ENCODE data around the gene GLYATL1B.
"Not testable (repeated sequence)": the region's sequence is repeated elsewhere in the genome, so short reads cannot be mapped to it uniquely, and the experiment has no call there.

GLYATL1B gene

GRCh38 chr11:59086007-59086406 lies at the start of gene GLYATL1B:
GLYATL1B (plus strand) TSS chr11:59086307; CDS start chr11:59086307, 0 bp downstream.
- DNase-seq (ENCODE audit: low read depth in 2 of 2) = not testable (repeated sequence)

GRCh38 chr11:59036542-59036941 lies 49.6 kb upstream of the GLYATL1B start:
- DNase-seq (ENCODE audit: low read depth in 2 of 2) = not testable (repeated sequence)

GRCh38 chr11:59037434-59037833 lies 48.7 kb upstream of the GLYATL1B start:
- not testable (repeated sequence) for DNase-seq (ENCODE audit: low read depth in 2 of 2)

- no peak for DNase-seq (ENCODE audit: low read depth in 2 of 2)
These were observed 45.5 kb upstream of the GLYATL1B start for GRCh38 chr11:59040607-59041006.

GRCh38 chr11:59051383-59051782 lies 34.7 kb upstream of the GLYATL1B start:
- DNase-seq (ENCODE audit: low read depth in 2 of 2) = not testable (repeated sequence)

- DNase-seq (ENCODE audit: low read depth in 2 of 2) = not testable (repeated sequence)
These were observed 33.8 kb upstream of the GLYATL1B start for GRCh38 chr11:59052355-59052754.

- peak; percentile 77 for DNase-seq (ENCODE audit: low read depth in 2 of 2)
These were observed 32.7 kb upstream of the GLYATL1B start for GRCh38 chr11:59053387-59053786.

- DNase-seq (ENCODE audit: low read depth in 2 of 2) = peak; percentile 73 to 74
These were observed 27.7 kb upstream of the GLYATL1B start for GRCh38 chr11:59058120-59059033.

- not testable (repeated sequence) for DNase-seq (ENCODE audit: low read depth in 2 of 2)
These were observed 26.0 kb upstream of the GLYATL1B start for GRCh38 chr11:59060096-59060495.

- no peak for DNase-seq (ENCODE audit: low read depth in 2 of 2)
These were observed 23.2 kb upstream of the GLYATL1B start for GRCh38 chr11:59062602-59063529.

GRCh38 chr11:59063996-59064727 lies 21.9 kb upstream of the GLYATL1B start:
- DNase-seq (ENCODE audit: low read depth in 2 of 2) = not testable (repeated sequence)

- DNase-seq (ENCODE audit: low read depth in 2 of 2) = no peak
These were observed 17.0 kb upstream of the GLYATL1B start for GRCh38 chr11:59069087-59069486.

- DNase-seq (ENCODE audit: low read depth in 2 of 2) = no peak
These were observed 9.1 kb upstream of the GLYATL1B start for GRCh38 chr11:59076876-59077571.

GRCh38 chr11:59078435-59078834 lies 7.7 kb upstream of the GLYATL1B start:
- no peak for DNase-seq (ENCODE audit: low read depth in 2 of 2)

GRCh38 chr11:59079086-59079485 lies 7.0 kb upstream of the GLYATL1B start:
- no peak for DNase-seq (ENCODE audit: low read depth in 2 of 2)

- DNase-seq (ENCODE audit: low read depth in 2 of 2) = not testable (repeated sequence)
These were observed 5.7 kb upstream of the GLYATL1B start for GRCh38 chr11:59080421-59080820.

- not testable (repeated sequence) for DNase-seq (ENCODE audit: low read depth in 2 of 2)
These were observed 4.6 kb upstream of the GLYATL1B start for GRCh38 chr11:59081430-59082020.

- DNase-seq (ENCODE audit: low read depth in 2 of 2) = no peak
These were observed 2.1 kb downstream of the GLYATL1B start for GRCh38 chr11:59088162-59088561.

- not testable (repeated sequence) for DNase-seq (ENCODE audit: low read depth in 2 of 2)
These were observed 7.5 kb downstream of the GLYATL1B start for GRCh38 chr11:59093576-59093975.

GRCh38 chr11:59095225-59095624 lies 9.1 kb downstream of the GLYATL1B start:
- not testable (repeated sequence) for DNase-seq (ENCODE audit: low read depth in 2 of 2)

Data from stimulated activated CD4-positive, alpha-beta T cell treated with anti-CD3 and anti-CD28 coated beads, Interleukin-1b, Interleukin-23, amount 100 ng/mL, for 4 hours (primary cell).